Glomerular visceral epithelial cell (primary cell): Measurements from ENCODE around the gene CUBN.

Source experiments
- DNase-seq: peaks from one replicate; pipeline ENCODE4 v3.0.0-alpha.2; 2016; ENCODE audit errors: extremely low spot score

CUBN gene

DNA sequence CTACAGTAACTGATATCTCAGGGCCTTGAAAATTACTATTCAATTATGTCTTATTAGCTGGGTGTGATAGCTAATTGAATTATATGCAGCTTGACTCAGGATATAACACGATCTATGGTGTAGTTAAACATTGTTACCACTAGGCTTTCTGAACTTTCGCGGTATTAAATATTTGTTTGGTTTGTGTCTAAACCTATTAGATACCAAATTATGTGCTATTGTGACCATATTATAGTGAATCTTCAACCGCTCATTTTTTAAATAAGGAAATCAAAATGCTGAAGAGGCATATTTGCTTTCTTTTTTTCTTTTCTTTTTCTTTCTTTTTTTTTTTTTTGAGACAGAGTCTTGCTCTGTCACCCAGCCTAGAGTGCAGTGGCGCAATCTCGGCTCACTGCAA, 213.1 kb downstream of the CUBN start:
- no peak for DNase-seq

GRCh38 chr10:16915300-16915699, 214.3 kb downstream of the CUBN start:
- no peak for DNase-seq

DNA sequence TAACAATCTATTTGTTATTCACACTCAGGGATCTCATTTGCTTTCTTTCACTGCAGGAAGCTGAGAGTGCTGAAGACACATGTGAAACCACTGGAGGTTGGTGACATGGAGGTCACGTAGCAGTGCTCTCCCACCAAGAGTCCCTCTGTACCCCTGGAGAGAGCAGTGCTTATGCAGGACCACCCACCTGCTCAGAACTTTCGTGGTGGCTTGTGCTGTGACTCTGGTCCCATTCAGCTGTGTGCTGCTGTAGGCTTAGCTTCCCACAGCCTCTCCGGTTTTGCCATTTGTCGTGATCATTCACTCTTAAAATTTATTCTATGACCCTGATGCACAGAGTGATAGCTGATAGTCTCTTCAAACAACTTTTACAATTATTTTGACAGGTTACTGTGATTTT, 216.3 kb downstream of the CUBN start:
- DNase-seq = no peak

GRCh38 chr10:16910793-16911164, 218.8 kb downstream of the CUBN start:
- no peak for DNase-seq

GRCh38 chr10:16909961-16910792, 219.4 kb downstream of the CUBN start:
- DNase-seq = no peak

DNA sequence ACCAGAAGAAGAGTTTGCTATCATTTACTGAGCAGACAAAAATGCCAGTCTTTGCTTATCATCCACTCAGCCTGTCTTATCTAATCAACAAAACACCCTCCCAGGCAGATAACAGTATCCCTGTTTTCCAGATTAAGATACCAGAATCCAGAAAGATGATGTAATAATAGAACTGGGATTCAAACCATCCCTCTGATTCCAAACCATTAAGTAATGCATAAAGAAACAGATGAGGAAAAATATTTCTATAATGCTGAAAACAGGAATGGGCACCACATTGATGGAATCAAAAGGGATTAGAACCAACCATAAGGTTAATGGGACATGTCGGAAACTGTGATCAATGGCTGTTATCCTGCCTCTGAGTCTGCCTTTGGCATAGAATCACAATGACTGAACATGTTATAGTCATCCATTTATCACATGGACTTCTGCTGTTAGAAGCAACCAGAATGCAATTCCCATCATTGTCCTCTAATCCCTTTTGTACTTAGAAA, 220.3 kb downstream of the CUBN start:
- DNase-seq = no peak

DNA sequence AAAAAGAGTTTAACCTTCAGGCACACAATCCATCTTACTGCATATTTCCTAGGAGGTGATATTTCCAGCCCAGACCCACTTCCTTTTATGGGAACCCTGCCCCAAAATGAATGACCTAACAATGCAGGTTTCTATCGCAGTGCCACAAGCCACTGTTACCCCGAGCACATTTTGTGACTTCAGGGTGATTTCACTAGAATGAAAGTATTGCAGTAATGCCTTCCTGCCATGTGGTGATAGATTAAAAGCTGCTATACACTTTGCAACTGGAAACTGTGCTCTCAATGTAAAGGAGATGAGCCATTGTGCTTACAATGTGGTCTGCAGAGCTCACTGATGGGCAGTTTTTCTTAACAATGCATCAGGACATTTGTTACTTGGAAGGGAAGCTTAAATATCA, 221.9 kb downstream of the CUBN start:
- DNase-seq = no peak

- DNase-seq = no peak
These were observed 224.3 kb downstream of the CUBN start for GRCh38 chr10:16905320-16905719.

- peak; percentile 16 for DNase-seq
These were observed 225.0 kb downstream of the CUBN start for GRCh38 chr10:16904639-16905061.

GRCh38 chr10:16904049-16904448, 225.6 kb downstream of the CUBN start:
- DNase-seq = no peak

DNA sequence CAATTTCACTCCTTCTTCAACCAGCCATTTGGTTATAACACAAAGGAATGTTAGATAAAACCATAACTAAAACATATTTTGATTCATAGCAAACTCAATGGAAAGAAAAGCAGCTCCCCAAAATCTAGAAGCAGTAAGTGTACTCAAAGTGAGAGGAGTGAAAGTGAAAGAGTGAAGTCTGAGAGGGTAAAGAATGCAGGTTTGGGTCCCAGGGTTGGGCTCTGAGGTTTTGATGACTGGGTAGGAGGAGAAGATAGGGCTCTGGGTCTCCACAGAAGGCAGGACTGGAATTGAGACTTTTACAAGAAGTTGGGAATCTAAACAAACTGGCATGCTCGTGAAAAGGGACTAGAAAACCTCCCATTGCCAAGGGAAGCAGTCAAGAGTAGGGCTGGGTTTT, 227.0 kb downstream of the CUBN start:
- DNase-seq = no peak

GRCh38 chr10:16901106-16901505, 228.5 kb downstream of the CUBN start:
- no peak for DNase-seq

- DNase-seq = no peak
These were observed 232.6 kb downstream of the CUBN start for GRCh38 chr10:16896993-16897392.

DNA sequence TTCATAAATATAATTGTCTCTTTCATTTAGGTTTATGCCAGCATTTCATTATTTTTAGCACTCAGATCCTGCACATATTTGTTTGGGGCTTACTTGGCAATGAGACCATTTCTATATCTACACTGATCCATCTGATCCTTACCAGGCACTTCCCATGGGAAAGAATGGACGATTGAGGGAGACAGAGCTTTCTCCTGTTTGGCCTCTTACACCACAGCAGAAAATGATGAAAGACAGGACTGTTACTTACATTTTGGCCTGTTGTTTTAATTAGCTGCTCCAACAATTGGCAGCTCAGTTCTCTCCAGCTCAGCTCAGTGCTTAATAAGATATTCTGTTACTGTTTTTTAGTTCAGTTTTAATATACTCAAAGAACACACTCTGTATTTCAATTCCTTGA, 234.8 kb downstream of the CUBN start:
- DNase-seq = no peak

DNA sequence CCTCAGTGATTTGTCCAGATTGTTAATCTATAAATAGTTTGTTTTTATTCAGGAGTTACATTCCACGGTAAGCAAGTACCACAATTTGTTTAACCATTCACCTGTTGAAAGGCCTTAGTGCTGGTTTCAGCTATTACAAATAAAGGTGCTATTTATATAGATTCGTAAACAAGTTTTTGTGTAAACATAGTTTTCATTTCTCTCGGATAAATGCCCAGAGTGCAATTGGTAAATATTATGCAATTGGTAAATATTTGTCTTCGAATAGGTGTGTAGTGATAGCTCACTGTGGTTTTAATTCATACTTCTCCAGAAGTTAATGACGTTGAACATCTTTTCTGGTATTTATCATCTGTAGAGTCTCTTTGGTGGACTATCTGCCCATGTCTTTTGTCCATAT, 235.9 kb downstream of the CUBN start:
- DNase-seq = no peak

GRCh38 chr10:16891375-16892313, 238.0 kb downstream of the CUBN start:
- DNase-seq = peak; percentile 74

DNA sequence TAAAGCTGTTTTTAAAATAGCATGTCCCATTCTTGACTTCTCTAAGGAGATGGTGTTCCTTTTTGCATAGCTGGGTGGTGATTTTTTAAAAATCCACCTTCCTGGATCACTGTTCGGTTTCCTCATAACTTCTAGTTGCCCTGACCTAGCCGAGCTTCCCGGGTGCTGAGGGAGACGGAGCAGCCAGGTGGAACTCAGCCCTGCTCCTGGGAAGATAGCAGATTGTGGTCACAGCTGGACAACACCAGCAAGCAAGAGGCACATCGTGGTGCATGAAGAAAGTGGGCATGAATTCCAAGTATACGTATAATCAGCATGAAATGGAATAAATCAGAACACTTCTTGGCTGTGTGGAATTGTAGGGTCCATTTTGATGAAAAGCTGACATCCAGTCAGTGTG, 238.9 kb downstream of the CUBN start:
- DNase-seq = peak; percentile 56

- DNase-seq = peak; percentile 51
These were observed 242.0 kb downstream of the CUBN start for GRCh38 chr10:16887565-16887964.

- DNase-seq = no peak
These were observed 243.6 kb downstream of the CUBN start for GRCh38 chr10:16886031-16886430.

DNA sequence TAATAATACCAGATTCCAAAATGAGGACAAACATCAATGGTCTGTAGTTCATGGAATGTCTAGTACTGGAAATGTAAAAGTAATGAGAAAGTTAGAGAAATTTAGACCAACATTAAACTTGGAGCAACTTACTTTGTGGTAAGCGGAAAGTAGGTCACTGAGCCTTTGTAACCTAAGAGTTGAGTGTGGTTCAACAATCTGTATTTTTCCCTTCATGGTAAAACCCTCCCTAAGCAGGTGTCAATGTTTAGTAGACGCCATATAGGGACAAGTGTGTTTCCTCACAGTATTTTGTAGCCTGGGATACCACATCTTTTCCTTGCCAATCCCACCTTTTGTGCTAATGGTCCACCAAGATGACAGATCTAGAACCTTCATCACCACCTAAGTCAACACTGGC, 245.1 kb downstream of the CUBN start:
- no peak for DNase-seq

- DNase-seq = no peak
These were observed 246.5 kb downstream of the CUBN start for GRCh38 chr10:16883084-16883483.

DNA sequence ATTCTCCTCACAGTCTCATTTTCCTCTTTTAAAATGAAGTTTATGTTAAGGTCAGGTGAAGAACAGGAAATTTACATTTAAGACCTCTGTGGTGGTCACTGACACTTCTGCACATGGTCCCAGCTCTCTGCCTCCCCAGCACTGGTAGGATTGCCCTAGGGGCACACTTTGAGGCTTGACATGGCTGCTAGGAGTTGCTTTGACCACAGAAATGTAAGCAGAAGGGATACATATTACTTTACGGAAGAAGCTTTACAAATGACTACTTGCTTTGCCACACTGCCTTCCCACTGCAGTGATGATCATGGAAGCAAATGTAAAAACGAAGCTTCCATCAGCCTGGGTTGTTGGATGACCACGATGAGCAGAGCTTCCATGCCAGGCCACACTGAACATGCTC, 259.3 kb downstream of the CUBN start:
- no peak for DNase-seq

DNA sequence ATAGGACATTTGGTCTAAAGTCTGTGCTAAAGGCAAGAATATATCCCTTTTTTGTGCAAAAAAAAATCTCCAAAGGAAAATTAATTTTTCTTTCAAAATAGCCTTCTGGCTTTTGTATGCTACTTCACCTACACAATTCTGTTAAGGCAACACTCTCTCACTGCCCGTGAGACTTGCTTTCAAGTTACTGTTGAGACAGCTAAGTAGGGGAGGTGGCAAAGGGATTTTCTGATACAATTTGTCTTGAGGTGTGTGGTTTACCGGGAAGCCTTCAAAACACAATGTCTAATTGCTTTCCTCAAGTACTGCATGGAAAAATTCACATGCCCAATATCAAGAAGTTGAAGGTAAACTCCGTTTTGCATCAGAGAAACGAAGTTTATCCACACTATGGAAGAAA, 261.6 kb downstream of the CUBN start:
- DNase-seq = no peak
